Measurements from ENCODE around the gene IQSEC1.

DNA sequence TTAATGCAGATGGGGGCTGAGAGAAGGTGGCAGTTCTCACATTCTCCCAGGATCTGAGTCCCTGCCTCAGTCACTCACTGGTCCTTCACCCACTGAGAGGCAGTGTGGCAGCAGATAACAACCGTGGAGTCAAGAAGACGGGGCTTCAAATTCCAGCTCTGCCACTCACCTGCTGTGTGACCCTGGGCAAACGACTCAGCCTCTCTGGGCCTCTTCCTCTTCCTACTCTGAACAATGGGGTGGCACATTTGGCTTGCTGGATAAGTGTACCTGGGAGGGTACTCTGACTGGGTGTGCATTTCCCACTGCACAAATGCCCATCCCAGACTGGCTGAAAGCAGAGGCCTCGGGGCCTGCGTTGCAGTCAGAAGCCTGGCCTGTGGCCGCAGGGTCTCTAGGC is 10.0 kb upstream of the IQSEC1 start:
- TF ChIP-seq, protein P1, sequence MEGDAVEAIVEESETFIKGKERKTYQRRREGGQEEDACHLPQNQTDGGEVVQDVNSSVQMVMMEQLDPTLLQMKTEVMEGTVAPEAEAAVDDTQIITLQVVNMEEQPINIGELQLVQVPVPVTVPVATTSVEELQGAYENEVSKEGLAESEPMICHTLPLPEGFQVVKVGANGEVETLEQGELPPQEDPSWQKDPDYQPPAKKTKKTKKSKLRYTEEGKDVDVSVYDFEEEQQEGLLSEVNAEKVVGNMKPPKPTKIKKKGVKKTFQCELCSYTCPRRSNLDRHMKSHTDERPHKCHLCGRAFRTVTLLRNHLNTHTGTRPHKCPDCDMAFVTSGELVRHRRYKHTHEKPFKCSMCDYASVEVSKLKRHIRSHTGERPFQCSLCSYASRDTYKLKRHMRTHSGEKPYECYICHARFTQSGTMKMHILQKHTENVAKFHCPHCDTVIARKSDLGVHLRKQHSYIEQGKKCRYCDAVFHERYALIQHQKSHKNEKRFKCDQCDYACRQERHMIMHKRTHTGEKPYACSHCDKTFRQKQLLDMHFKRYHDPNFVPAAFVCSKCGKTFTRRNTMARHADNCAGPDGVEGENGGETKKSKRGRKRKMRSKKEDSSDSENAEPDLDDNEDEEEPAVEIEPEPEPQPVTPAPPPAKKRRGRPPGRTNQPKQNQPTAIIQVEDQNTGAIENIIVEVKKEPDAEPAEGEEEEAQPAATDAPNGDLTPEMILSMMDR (IDR thresholded peaks at IDR 0.05 in 2 of 3, conservative IDR thresholded peaks at IDR 0.05 in 1 of 3; ENCODE audit: control insufficient read depth in 2 of 3, extremely low read depth in 1 of 3, insufficient read depth in 1 of 3, low read depth in 3 of 3, low read length in 3 of 3), result no peak
- TF ChIP-seq, protein P2, sequence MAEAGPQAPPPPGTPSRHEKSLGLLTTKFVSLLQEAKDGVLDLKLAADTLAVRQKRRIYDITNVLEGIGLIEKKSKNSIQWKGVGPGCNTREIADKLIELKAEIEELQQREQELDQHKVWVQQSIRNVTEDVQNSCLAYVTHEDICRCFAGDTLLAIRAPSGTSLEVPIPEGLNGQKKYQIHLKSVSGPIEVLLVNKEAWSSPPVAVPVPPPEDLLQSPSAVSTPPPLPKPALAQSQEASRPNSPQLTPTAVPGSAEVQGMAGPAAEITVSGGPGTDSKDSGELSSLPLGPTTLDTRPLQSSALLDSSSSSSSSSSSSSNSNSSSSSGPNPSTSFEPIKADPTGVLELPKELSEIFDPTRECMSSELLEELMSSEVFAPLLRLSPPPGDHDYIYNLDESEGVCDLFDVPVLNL (IDR thresholded peaks at IDR 0.05; ENCODE audit: low read depth, low read length), result no peak
- TF ChIP-seq STAT1 (conservative IDR thresholded peaks at IDR 0.05) (no peak), SMC3 (IDR thresholded peaks at IDR 0.05; ENCODE audit: borderline replicate concordance, low read length) (no peak), POLR2A (IDR thresholded peaks at IDR 0.05; ENCODE audit: low read depth, low read length) (no peak), EP300 (IDR thresholded peaks at IDR 0.05; ENCODE audit: borderline replicate concordance in 1 of 2, control insufficient read depth in 1 of 2, low read depth in 2 of 2, low read length in 2 of 2) (no peak)

All from GM12878 (cell line).